SK-N-DZ (cell line): ENCODE measurements around the gene ZNF583. TPM values are rescaled to one million over a fixed set of nuclear protein-coding genes. Genes with fewer than 3 reads are reported as not detected.
A peak's percentile ranks its signal among the peaks of the same experiment; 100 is the strongest.

Experiments used
- DNase-seq: peaks from one replicate; pipeline ENCODE4 v3.0.0-alpha.2; 2015; ENCODE audit warnings: low spot score
- polyA plus RNA-seq, 2 experiments: library from polyadenylated mRNA; depleted of rRNA; stranded (reverse); fragments of >200 nt; gene quantifications; 2 replicates each; pipeline ENCODE4 v1.2.3, GENCODE V29; 2014

The ZNF583 gene
- polyA plus RNA-seq (2014; cell fraction: cytosol; rRNA removed) = 2.4 and 4.9 TPM in 2 replicates
- polyA plus RNA-seq (2014; cell fraction: nucleus; rRNA removed) = 2.1 and 8.3 TPM in 2 replicates

DNA sequence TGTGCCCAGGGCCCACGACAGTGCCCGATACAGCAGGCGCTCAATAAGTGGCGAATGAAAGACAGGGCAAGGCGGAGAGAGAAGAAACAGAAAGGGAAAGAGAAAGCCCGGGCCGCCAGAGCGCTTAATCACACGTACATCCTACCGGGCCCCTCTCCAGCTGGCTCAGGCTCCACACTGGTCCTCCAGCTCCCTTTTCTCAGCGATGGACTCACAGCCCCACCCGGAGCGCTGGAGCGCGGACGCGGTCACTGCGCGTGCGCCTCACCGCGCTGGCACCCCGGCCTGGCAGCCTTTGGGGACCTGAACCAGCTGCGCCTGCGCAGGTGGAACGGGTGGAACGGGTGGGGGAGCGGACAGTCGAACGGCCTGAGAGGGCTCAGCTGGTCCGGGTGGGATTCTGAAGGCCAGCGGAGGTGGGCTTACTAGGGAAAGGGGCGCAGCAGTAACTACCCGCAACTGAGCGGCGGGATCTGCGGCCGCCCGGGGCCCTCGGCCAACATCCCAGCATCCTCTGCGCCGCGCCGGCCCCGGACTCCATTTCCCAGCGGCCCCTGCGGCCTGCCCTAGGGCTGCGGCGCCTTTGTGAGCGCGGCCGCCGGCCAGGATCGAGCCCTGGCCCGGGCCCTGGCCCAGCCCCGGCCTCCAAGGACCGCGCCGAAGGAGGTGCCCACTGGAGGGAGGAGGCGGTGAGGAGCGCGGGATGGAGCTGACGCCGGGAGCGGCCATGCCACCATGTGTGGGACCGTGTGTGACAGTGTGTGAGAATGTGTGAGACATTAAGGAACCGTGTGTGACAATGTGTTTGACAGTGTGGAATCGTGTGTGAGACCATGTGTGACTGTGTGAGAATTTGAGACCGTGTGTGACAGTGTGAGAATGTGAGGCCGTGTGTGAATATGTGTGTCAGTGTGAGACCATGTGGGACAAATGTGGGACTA, at the start of gene ZNF583:
Gene ZNF583, plus strand, starts transcription at position 569 of the 941 bp plus-strand sequence. CDS start 2,783 bp downstream, outside the sequence.
- peak; percentile 81 for DNase-seq

DNA sequence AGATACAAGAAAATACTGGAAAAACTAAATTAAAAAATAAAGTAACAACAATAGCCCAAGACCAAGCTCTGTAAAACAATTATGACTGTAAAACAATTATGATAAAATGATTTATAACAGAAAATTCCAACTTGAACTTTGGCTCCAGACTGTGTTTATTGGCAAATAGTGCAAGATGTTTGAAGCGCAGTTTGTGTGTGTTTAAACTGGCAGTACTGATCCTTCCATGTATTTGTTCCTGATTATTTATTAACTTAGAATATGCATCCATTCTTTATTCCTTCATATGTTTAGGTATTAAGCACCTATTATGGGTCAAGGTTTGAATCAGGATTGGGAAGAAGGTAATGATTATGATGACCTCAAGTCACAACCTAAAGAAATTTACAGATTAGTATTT, 48.6 kb upstream of the ZNF583 start:
- DNase-seq = no peak

DNA sequence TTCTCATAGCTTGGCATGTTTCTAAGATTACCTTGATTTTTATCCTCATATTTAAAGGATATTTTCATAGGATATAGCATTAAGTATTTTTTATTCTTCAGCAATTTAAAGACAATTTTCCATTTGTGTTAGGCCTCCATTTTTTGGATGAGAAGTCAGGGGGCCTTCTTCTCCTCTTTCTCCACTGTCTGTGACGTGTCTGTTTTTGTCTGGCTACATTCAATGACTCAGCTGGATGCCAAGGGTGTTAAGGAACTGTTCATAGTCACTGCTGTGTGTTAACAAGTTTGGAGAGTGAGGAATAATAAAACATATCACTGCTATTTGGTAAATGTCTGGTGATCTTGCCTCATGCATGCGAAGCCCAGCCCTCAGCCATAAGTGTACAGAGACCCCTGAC, 47.2 kb upstream of the ZNF583 start:
- DNase-seq = no peak

DNA sequence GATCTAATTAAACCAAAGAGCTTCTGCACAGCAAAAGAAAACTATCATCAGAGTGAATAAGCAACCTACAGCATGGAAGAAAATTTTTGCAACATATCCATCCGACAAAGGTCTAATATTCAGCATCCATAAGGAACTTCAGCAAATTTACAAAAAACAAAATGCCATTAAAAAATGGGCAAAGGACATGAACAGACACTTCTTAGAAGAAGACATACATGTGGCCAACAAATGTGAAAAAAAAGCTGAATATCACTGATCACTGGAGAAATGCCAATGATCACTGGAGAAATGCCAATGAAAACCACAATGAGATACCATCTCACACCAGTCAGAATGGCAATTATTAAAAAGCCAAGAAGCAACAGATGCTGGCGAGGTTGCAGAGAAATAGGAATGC, 43.3 kb upstream of the ZNF583 start:
- no peak for DNase-seq

DNA sequence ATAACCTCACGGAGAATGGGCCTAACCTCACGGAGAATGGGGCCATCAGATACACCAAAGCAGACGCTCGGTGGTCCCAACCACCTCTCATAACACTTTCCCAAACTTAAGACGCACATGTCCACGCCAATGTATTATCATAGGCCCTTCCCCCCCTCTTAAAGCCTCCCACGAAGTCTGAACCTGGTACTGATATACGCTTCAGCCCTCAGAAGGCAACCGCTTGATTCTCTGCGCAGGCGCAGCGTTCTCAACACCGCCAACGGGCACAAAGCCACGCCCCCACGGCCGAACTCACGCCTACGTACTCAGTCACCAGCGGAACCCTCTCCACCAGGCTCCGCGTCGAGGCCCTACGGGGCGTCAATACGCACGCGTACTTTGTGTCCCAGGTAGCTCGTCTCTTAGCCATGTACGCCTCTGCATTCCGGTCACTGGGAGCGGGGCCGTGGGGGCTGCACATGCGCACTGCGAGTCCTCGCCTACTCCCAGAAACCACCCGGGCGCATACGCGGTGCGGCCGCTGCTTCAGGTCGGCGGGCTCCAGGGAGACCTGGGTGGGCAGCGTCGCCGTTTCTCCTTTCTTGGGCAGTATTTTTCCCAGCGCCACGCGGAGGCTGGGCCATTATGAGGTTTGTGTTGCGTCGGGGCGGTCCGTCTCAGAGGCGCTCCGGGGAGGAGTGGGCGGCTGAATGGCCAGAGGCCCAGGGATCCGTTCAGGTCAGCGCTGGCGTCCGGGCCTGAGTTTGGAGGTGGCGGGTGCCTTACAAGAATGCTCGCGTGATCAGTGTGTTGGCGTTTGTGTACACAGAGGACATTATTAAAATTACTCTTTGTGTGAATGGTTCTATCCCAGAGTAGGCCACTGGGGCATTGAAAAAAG, 36.1 kb upstream of the ZNF583 start:
- peak; percentile 94 for DNase-seq

DNA sequence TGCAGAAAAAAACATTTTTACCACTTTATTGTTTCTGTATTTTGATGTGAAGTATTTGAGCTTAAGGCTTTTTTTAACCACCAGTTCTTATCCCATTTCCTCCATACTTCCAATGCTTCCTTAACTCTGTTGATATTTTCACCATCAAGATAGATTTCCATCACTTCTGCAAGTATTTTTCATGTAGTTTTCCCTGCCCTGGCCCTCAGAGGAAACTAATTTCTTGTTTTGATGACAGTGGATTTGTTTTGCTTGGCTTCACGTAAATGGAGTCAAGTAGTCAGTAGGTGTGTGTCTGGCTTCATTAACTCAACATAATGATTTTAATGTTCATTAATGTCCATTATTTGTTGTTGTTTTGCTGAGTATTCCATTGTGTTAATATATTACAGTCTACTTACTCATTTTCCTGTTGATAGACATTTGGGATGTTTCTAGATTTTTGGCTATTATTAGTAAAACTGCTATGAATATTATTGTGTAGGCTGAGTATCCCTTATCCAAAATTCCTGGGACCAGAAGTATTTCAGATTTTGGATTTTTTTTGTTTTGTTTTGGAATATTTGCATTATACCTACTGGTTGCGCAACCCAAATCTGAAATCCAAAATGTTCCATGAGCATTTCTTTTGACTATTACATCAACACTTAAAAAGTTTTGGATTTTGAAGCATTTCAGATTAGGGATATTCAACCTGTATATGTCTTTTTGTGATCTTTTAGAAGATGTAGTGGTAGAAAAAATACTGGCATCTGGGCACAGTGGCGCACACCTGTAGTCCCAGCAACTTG, 34.1 kb upstream of the ZNF583 start:
- no peak for DNase-seq

DNA sequence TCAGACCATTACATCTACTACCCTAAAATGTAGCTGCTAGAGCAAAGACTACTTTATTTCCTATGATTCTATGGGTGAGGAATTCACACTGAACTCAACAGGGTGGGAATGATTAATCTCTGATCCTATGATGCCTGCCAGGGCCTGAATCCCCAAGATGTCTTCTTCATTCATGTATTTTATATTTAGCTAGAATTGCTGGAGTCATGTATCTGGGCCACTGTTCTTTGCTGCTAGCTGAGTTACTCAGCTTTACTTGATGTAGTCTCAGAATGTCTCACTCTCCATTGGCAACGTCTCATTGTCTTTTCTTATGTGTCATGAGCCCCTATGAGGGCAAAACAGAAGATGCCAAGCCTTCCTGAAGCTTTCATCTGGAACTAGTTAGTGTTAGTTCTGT, 31.9 kb upstream of the ZNF583 start:
- no peak for DNase-seq

DNA sequence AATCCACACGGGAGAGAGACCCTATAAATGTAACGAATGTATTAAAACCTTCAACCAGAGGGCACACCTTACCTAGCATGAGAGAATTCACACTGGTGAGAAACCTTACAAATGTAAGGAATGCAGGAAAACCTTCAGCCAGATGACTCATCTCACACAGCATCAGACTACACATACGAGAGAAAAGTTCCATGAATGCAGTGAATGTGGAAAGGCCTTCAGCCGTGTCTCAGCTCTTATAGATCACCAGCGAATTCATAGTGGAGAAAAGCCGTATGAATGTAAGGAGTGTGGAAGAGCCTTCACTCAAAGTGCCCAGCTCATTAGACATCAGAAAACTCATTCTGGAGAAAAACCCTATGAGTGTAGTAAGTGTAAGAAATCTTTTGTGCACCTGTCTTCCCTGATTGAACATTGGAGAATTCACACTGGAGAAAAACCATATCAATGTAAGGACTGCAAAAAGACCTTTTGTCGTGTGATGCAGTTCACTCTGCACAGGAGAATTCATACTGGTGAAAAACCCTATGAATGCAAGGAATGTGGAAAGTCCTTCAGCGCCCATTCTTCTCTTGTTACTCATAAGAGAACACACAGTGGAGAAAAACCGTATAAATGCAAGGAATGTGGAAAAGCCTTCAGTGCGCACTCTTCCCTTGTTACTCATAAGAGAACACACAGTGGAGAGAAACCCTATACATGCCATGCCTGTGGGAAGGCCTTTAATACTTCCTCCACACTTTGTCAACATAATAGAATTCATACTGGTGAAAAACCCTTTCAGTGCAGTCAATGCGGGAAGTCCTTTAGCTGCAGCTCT, 26.8 kb upstream of the ZNF583 start:
- DNase-seq = no peak

DNA sequence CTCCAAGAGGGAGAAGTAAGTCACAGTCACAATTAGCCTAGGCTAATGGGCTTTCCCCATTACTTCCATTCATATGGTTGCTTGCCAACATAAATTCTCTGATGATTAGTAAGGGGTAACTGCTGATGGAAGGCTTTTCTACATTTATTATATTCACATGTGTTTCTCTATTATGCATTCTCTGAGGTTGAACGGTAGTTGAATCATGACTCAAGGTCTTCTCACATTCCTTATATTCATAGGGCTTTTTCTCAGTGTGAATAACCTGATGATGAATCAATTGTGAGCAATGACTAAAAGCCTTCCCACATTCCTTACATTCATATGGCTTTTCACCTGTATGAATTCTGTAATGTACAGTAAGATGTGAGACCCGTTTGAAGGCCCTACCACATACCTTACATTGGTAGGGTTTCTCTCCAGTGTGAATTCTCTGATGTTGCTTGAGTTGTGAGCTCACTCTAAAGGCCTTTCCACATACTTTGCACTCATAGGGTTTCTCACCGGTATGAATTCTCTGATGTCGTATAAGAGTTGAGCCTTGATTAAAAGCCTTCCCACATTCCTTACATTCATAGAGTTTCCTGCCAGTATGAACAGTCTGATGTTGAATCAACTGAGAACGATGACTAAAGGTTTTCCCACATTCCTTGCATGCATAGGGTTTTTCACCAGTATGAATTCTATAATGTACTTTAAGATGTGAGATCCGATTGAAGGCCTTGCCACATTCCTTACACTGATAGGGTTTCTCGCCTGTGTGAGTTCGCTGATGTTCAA, 20.1 kb upstream of the ZNF583 start:
- DNase-seq = no peak

DNA sequence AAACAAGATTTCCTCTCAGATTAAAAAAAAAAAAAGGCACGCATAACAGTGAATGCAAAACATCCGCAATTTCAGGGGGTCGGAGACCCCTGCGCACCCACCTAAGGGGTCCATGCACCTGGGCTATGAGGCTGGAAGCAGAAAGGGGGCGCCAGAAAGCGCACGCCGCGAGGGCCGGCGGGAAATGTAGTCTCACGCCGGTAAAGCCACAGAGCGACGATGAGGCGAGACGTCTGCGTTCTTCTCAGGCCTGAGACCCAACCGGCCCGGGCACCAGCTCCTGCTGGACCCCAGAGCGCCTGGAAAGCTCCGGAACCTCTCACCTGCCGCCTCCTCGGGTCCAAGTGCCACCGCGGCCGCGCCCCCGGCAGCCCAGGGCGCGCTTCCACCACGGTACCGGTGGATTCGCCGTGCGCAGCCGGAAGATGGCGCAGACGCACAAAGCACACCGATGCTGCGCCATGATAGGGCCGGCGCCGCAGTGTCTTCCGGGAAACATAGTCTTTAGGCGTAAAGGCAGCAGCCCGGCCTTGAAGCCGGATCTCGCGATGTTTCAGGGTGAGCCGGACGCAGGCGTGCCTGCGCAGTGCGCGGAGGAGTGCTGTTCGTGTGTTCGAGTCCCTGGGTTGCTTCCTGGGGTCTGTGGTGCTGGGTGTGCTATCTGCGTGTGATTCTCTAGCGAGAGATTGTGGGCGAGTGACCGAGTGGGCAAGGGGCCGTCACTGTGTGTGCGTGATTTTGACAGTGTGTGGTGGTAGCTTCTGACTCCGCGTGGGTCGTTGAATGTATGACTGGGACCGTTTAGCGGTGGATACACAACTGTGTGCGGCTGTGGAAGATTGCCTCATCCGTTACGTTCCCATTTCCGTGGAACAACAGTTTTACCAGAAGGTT, 10.8 kb upstream of the ZNF583 start, which contains the start of gene ZNF582:
Gene ZNF582, minus strand, starts transcription at position 416 of the 894 bp plus-strand sequence. CDS start 1,782 bp downstream, outside the sequence.
- DNase-seq = peak; percentile 93

DNA sequence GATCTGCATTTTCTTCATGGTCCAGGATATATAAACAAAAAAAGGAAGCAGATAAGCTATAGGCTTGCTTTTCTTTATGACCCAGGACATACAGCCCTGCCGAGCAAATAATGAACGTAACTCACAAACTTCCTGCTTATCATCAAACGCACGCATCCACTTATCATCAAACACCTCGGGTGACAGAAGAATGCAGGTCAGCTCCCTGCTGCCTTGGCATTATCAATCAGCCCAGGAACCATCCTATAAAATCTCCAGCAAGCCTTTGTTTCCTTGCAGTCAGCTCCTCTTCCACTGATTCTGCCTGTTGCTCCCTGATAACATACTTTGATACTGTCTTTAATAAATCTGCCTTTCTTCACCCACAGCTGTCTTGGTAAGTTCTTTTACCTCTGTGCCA, 5.3 kb upstream of the ZNF583 start:
- no peak for DNase-seq

DNA sequence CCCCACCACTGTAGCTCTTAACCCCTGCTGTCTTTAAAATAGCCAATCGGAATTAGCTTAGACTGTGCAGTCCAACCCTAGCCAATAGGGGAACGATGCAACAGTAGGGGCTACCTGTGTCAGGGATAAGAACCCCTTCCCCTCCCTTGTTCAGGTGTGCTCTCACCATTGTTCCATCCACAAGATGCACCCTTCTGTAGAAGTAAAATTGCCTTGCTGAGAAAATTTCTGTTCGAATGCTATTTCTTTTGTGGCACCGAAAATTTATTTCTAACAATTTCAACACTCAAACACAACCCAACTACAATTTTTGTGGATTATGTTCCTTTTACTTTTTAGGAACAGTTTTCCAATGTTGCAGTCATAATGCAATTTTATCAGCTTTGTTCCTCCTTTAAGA, 3.6 kb upstream of the ZNF583 start:
- no peak for DNase-seq

DNA sequence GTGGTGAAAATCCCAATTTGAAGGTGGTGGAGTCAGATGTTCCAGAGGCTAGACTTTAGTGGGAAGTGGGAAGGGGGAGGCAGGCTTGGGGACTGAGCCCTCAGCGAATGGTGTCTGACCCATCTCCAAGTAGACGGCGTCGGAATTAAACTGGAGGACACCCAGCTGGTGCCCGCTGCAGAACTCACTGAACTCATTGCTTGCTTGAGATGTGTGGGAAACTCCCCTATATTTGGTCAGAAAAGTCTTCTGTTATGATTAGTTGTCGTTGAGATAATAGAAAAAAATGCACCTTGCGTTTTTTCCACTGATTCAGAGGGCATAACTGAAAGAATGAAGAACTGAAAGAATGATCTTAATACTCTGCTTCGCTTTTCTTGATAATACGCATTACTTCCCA, 871 bp upstream of the ZNF583 start:
- DNase-seq = no peak

DNA sequence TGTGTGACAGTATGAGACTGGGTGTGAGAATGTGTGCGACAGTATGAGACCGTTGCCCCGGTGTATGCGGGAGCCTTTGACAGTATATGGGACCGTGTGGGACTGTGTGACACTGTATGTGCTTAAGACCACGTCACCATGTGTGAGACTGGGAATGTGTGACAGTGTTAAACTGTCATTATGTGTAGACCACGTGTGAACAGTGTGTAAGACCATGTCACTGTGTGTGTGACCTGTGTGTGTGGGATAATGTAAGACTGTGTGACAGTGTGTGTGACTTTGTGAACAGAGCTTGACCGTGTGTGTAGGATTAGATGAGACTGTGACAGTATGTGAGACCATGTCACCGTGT, 549 bp downstream of the ZNF583 start:
- DNase-seq = no peak

DNA sequence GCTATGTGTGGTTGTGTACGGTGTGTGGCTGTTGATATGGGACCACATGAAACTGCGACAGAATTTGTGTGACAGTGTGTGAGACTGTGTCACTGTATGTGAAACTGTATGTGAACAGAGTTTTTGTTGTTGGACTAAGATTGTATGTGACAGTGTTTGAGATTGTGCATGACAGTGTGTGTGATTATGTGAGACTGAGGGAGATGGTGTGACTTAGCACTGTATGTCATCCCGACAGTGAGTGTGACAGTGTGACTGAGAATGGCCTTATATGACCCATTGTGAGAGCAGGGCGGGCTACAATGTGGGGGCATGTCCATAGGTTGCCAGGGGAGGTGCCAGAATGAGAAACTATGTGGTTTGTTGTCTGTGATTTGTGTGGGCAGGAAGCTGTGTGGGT, 930 bp downstream of the ZNF583 start:
- no peak for DNase-seq

DNA sequence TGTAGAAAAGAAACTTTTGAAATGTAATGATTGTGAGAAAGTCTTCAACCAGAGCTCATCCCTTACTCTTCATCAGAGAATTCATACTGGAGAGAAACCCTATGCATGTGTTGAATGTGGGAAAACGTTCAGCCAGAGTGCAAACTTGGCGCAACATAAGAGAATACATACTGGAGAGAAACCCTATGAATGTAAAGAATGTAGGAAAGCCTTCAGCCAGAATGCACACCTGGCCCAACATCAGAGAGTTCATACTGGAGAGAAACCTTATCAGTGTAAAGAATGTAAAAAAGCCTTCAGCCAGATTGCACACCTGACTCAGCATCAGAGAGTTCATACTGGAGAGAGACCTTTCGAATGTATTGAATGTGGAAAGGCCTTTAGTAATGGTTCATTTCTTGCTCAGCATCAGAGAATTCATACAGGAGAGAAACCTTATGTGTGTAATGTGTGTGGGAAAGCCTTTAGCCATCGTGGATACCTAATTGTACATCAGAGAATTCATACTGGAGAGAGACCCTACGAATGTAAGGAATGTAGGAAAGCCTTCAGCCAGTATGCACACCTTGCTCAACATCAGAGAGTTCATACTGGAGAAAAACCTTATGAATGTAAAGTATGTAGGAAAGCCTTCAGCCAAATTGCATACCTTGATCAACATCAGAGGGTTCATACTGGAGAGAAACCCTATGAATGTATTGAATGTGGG, 19.3 kb downstream of the ZNF583 start:
- DNase-seq = no peak

DNA sequence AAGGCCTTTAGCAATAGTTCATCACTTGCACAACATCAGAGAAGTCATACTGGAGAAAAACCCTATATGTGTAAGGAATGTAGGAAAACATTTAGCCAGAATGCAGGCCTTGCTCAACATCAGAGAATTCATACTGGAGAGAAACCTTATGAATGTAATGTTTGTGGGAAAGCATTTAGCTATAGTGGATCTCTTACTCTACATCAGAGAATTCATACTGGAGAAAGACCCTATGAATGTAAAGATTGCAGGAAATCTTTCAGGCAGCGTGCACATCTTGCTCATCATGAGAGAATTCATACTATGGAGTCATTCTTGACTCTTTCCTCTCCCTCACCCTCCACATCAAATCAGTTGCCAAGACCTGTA, 19.8 kb downstream of the ZNF583 start:
- DNase-seq = no peak

DNA sequence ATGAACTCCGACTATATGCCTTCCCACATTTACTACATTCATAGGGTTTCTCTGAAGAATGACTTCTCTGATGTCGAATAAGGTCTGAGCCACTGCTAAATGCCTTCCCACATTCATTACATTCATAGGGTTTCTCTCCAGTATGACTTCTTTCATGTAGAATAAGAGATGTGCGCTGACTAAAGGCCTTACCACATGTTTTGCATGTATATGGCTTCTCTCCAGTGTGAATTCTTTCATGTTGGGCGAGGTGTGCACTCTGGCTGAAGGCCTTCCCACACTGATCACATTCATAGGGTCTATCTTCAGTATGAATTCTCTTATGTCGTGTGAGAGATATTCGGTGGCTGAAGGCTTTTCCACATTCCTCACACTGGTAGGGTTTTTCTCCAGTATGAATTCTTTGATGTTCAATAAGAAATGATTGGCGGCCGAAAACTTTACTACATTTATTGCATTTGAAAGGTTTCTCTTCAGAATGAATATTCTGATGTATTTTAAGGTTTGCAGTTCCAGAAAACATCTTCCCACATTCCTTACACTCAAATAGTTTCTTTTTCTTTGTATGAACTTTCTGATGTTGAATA, 37.2 kb downstream of the ZNF583 start:
- no peak for DNase-seq
